ENCODE measurements around the gene CBX1.

The CBX1 gene

GRCh38 chr17:48122665-48123045 is 21.4 kb upstream of the CBX1 start:
- no peak overlapping the region for H3K4me3 ChIP-seq (ENCODE audit: low read depth, low read length)
- no peak for TF ChIP-seq CTCF (IDR thresholded peaks at IDR 0.05; ENCODE audit: borderline replicate concordance, insufficient read depth, low read depth, low read length)

- no peak for TF ChIP-seq CTCF (IDR thresholded peaks at IDR 0.05; ENCODE audit: borderline replicate concordance, insufficient read depth, low read depth, low read length)
- no peak overlapping the region for H3K4me3 ChIP-seq (ENCODE audit: low read depth, low read length)
These were observed 20.8 kb upstream of the CBX1 start for GRCh38 chr17:48121923-48122664.

- no peak for TF ChIP-seq CTCF (IDR thresholded peaks at IDR 0.05; ENCODE audit: borderline replicate concordance, insufficient read depth, low read depth, low read length)
- H3K4me3 ChIP-seq (ENCODE audit: low read depth, low read length), result peak overlapping the region; percentile 61
These were observed 12.0 kb upstream of the CBX1 start for GRCh38 chr17:48113201-48113676.

DNA sequence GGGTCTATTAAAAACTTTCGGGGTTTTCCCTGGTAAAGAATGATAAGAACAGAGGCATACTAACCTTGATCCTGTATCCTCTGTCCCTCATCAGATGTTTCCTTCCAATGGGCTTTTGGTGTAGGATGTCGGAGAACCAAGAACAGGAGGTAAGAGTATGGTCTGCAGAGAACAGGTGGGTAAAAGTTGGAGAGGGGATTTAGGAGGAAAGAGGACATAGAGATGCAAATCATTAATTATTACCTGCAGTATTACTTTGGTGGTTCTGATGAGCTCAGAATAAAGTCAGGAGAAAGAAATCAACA is 10.6 kb upstream of the CBX1 start:
- H3K4me3 ChIP-seq (ENCODE audit: low read depth, low read length), result peak overlapping the region; percentile 46
- no peak for TF ChIP-seq CTCF (IDR thresholded peaks at IDR 0.05; ENCODE audit: borderline replicate concordance, insufficient read depth, low read depth, low read length)

- peak overlapping the region; percentile 26 for H3K4me3 ChIP-seq (ENCODE audit: low read depth, low read length)
- TF ChIP-seq CTCF (IDR thresholded peaks at IDR 0.05; ENCODE audit: borderline replicate concordance, insufficient read depth, low read depth, low read length), result no peak
These were observed 9.5 kb upstream of the CBX1 start for GRCh38 chr17:48110761-48111160.

- no peak for TF ChIP-seq CTCF (IDR thresholded peaks at IDR 0.05; ENCODE audit: borderline replicate concordance, insufficient read depth, low read depth, low read length)
- peak within 1 kb of the TSS; percentile 63 for H3K4me3 ChIP-seq (ENCODE audit: low read depth, low read length)
These were observed 6.1 kb upstream of the CBX1 start, which contains the start of gene SNX11 for GRCh38 chr17:48107137-48108055. TSS of gene SNX11 (plus strand) at chr17:48107766. CDS start at chr17:48112044, 4,278 bp downstream.
